ENCODE measurements around the gene NTRK3.

Gene NTRK3

GRCh38 chr15:87973501-87974215, 282.9 kb downstream of the NTRK3 start:
- DNase-seq: no peak

GRCh38 chr15:87971076-87971475, 285.5 kb downstream of the NTRK3 start:
- DNase-seq: no peak

- no peak for DNase-seq
These were observed 288.6 kb downstream of the NTRK3 start for GRCh38 chr15:87967951-87968350.

GRCh38 chr15:87965304-87965703, 291.2 kb downstream of the NTRK3 start:
- DNase-seq: no peak

GRCh38 chr15:87962428-87962827, 294.1 kb downstream of the NTRK3 start:
- DNase-seq: no peak

- no peak for DNase-seq
These were observed 294.6 kb downstream of the NTRK3 start for GRCh38 chr15:87961851-87962420.

- no peak for DNase-seq
These were observed 296.9 kb downstream of the NTRK3 start for GRCh38 chr15:87959662-87960061.

- no peak for DNase-seq
These were observed 297.5 kb downstream of the NTRK3 start for GRCh38 chr15:87959080-87959479.

- DNase-seq: no peak
These were observed 301.1 kb downstream of the NTRK3 start for GRCh38 chr15:87955284-87955909.

GRCh38 chr15:87954793-87955192, 301.7 kb downstream of the NTRK3 start:
- DNase-seq: no peak

- DNase-seq: no peak
These were observed 303.7 kb downstream of the NTRK3 start for GRCh38 chr15:87952736-87953287.

- no peak for DNase-seq
These were observed 306.8 kb downstream of the NTRK3 start for GRCh38 chr15:87949575-87950223.

- no peak for DNase-seq
These were observed 307.4 kb downstream of the NTRK3 start for GRCh38 chr15:87949151-87949574.

GRCh38 chr15:87947560-87947959, 309.0 kb downstream of the NTRK3 start:
- DNase-seq: no peak

GRCh38 chr15:87945246-87945645, 311.3 kb downstream of the NTRK3 start:
- DNase-seq: no peak

- DNase-seq: no peak
These were observed 311.8 kb downstream of the NTRK3 start for GRCh38 chr15:87944691-87945090.

- DNase-seq: no peak
These were observed 312.5 kb downstream of the NTRK3 start for GRCh38 chr15:87944050-87944449.

- DNase-seq: no peak
These were observed 312.9 kb downstream of the NTRK3 start for GRCh38 chr15:87943626-87944025.

GRCh38 chr15:87942316-87942715, 314.2 kb downstream of the NTRK3 start:
- no peak for DNase-seq

GRCh38 chr15:87941606-87942005, 314.9 kb downstream of the NTRK3 start:
- DNase-seq: no peak

- no peak for DNase-seq
These were observed 315.8 kb downstream of the NTRK3 start for GRCh38 chr15:87940768-87941167.

GRCh38 chr15:87939848-87940457, 316.6 kb downstream of the NTRK3 start:
- DNase-seq: no peak

GRCh38 chr15:87938031-87938430, 318.5 kb downstream of the NTRK3 start:
- no peak for DNase-seq

Data from CD4-positive, alpha-beta T cell treated with Interleukin-10 for 1 hour (primary cell).